H1 (cell line): Measurements from ENCODE around the gene RFT1. TPM values are rescaled to one million over a fixed set of nuclear protein-coding genes. Genes with fewer than 3 reads are reported as not detected.

ENCODE experiments used
- CHD7 ChIP-seq: fragments of 300-600 bp; sonication (generic); IDR thresholded peaks from 2 replicates; pipeline ENCODE4 v1.7.1; 2012; ENCODE audit warnings: low read length, moderate library complexity, mild to moderate bottlenecking, inconsistent platforms; ENCODE audit not compliant: insufficient replicate concordance
- CTCF ChIP-seq, 3 experiments: IDR thresholded peaks; 1 replicate in 2 of 3; 2 replicates in 1 of 3; pipeline versions ENCODE4 v1.5.1 to v1.6.1; 2011; ENCODE audit warnings: low read length in 3 of 3, mild to moderate bottlenecking in 3 of 3, inconsistent platforms in 2 of 3, low read depth in 1 of 3, moderate library complexity in 1 of 3; ENCODE audit not compliant: insufficient read depth in 1 of 3; ENCODE audit errors: control extremely low read depth in 1 of 3
- EGR1 ChIP-seq: IDR thresholded peaks from 2 replicates; pipeline ENCODE4 v1.6.1; 2011; ENCODE audit warnings: low read depth, low read length, borderline replicate concordance
- EZH2 ChIP-seq: fragments of 200-600 bp; sonication (generic); IDR thresholded peaks from 2 replicates; pipeline ENCODE4 v1.7.1; 2012; ENCODE audit warnings: low read depth, mild to moderate bottlenecking, moderate library complexity, low read length, inconsistent platforms; ENCODE audit not compliant: severe bottlenecking
- KDM4A ChIP-seq: IDR thresholded peaks from one replicate; pipeline ENCODE4 v1.7.1; 2012; ENCODE audit warnings: low read depth, mild to moderate bottlenecking, moderate library complexity, low read length, inconsistent platforms; ENCODE audit not compliant: severe bottlenecking
- SIN3A ChIP-seq, 2 experiments: IDR thresholded peaks in 1 of 2; conservative IDR thresholded peaks in 1 of 2; 2 replicates each; pipeline ENCODE4 v1.6.1; 2011 to 2012; ENCODE audit warnings: low read length in 2 of 2, improper control_type of control experiment in 1 of 2, low read depth in 1 of 2, mild to moderate bottlenecking in 1 of 2
- SP2 ChIP-seq: IDR thresholded peaks from 2 replicates; pipeline ENCODE4 v1.6.1; 2012; ENCODE audit warnings: mild to moderate bottlenecking, low read length, inconsistent platforms
- TBP ChIP-seq: IDR thresholded peaks from 2 replicates; pipeline ENCODE4 v1.6.1; 2011; ENCODE audit warnings: low read depth, low read length, improper control_type of control experiment
- YY1 ChIP-seq: IDR thresholded peaks from 2 replicates; pipeline ENCODE4 v1.6.1; 2011; ENCODE audit warnings: low read depth, mild to moderate bottlenecking, low read length
- polyA plus RNA-seq, 7 experiments: library from polyadenylated mRNA; depleted of rRNA in 3 of 7; stranded (reverse) in 5 of 7; unstranded in 2 of 7; fragments of >200 nt in 5 of 7; fragments of 200-250 nt in 2 of 7; gene quantifications; 1 replicate in 5 of 7; 2 replicates in 1 of 7; 4 replicates in 1 of 7; pipeline versions ENCODE4 v1.2.1 to v1.2.3, GENCODE V29; 2011 to 2013; ENCODE audit warnings: missing spikeins in 2 of 7, mixed read lengths in 2 of 7
- total RNA-seq: library from RNA; stranded (reverse); fragmentation: NEBNext Ultra II Directional; extraction: Animal tissue kit (Norgen Biotek cat#: 25700); gene quantifications from 2 replicates; pipeline ENCODE4 v1.2.1, GENCODE V29; 2021

The RFT1 gene
- total and polyA plus RNA-seq, 2 of the 8 experiments (the other 6 are each of a cell fraction or from before 2014, with no cell fraction given): 27.7 to 42.4 TPM

- no peak for TF ChIP-seq CHD7
- TF ChIP-seq EZH2: no peak
- TF ChIP-seq TBP: no peak
- no peak for TF ChIP-seq CTCF (IDR thresholded peaks at IDR 0.05; ENCODE audit: control extremely low read depth in 1 of 3, insufficient read depth in 1 of 3, low read depth in 1 of 3, low read length in 3 of 3)
- no peak for TF ChIP-seq EGR1
- no peak for TF ChIP-seq SIN3A (conservative IDR thresholded peaks at IDR 0.05 in 1 of 2, IDR thresholded peaks at IDR 0.05 in 1 of 2; ENCODE audit: low read depth in 1 of 2, low read length in 2 of 2)
- no peak for TF ChIP-seq SP2
- no peak for TF ChIP-seq KDM4A
- TF ChIP-seq YY1: no peak
These were observed 67.3 kb downstream of the RFT1 start (continued) for GRCh38 chr3:53062905-53063304.
